D721Med (cell line): ENCODE data around the gene P2RY8.

Experiments used
- DNase-seq: peaks from one replicate; pipeline ENCODE4 v3.0.0; 2011; ENCODE audit warnings: low spot score; ENCODE audit not compliant: insufficient read length
- FAIRE-seq: peaks from 2 replicates; lab custom pipeline; 2011; peaks lifted over from hg19 to GRCh38; lab: Jason Lieb, UNC
- TF ChIP-seq, protein P1 (sequence below): IDR thresholded peaks from 2 replicates; pipeline ENCODE4 v1.5.1; 2012; ENCODE audit warnings: mild to moderate bottlenecking, control low read depth; ENCODE audit not compliant: insufficient read depth; ENCODE audit errors: missing control alignments

P2RY8 gene

GRCh38 chrX:1443496-1444075, 93.4 kb downstream of the P2RY8 start:
- DNase-seq = no peak
- TF ChIP-seq, protein P1, sequence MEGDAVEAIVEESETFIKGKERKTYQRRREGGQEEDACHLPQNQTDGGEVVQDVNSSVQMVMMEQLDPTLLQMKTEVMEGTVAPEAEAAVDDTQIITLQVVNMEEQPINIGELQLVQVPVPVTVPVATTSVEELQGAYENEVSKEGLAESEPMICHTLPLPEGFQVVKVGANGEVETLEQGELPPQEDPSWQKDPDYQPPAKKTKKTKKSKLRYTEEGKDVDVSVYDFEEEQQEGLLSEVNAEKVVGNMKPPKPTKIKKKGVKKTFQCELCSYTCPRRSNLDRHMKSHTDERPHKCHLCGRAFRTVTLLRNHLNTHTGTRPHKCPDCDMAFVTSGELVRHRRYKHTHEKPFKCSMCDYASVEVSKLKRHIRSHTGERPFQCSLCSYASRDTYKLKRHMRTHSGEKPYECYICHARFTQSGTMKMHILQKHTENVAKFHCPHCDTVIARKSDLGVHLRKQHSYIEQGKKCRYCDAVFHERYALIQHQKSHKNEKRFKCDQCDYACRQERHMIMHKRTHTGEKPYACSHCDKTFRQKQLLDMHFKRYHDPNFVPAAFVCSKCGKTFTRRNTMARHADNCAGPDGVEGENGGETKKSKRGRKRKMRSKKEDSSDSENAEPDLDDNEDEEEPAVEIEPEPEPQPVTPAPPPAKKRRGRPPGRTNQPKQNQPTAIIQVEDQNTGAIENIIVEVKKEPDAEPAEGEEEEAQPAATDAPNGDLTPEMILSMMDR = no peak
- no peak for FAIRE-seq

- TF ChIP-seq, protein P1 = no peak
- DNase-seq = no peak
Observed at GRCh38 chrX:1442724-1443367, 94.1 kb downstream of the P2RY8 start.

GRCh38 chrX:1442016-1442665, 94.8 kb downstream of the P2RY8 start:
- TF ChIP-seq, protein P1 = no peak
- DNase-seq (no peak), FAIRE-seq (no peak)

More at GRCh38 chrX:1442724-1443367, 94.1 kb downstream of the P2RY8 start:
- no peak for FAIRE-seq

- FAIRE-seq = no peak
- TF ChIP-seq, protein P1 = no peak
Observed at GRCh38 chrX:1440506-1440905, 96.5 kb downstream of the P2RY8 start.

GRCh38 chrX:1435241-1435895, 101.6 kb downstream of the P2RY8 start:
- no peak for FAIRE-seq
- no peak for DNase-seq
- TF ChIP-seq, protein P1 = no peak

More at GRCh38 chrX:1440506-1440905, 96.5 kb downstream of the P2RY8 start:
- DNase-seq = no peak

DNA sequence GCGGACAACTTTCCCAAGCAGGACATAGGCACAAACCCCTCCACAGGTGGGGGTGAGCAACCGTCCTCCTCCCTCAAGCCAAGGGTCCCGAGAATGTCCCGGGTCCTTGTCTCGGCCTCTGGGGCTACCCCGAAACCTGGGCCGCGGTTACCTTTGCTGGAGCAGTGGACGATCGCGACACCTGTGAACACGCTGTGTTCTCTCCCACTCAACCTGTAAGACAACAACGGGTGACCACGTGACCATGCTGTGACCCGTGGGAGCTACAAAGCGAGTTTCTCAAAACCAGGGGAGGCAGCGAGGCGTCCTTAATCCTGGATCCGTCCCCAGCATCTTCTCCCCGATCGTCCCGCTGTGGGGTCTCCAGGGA, 102.1 kb downstream of the P2RY8 start:
- TF ChIP-seq, protein P1 = no peak
- DNase-seq (no peak), FAIRE-seq (no peak)
